Esophagus muscularis mucosa (tissue), 3 donors: ENCODE measurements around the gene WWOX.

Source experiments
- POLR2A ChIP-seq: fragments of 450-650 bp; IDR thresholded peaks from one replicate; pipeline ENCODE4 v1.6.1; 2017; ENCODE audit warnings: antibody characterized with exemption, moderate library complexity, mild to moderate bottlenecking, low read depth
- TF ChIP-seq, protein P1 (sequence below), 3 experiments: fragments of 200-600 bp in 2 of 3; fragments of 450-650 bp in 1 of 3; sonication (generic) in 2 of 3; IDR thresholded peaks; one replicate each; pipeline ENCODE4 v1.5.1; 2017 to 2019; ENCODE audit warnings: antibody characterized with exemption in 3 of 3, mild to moderate bottlenecking in 2 of 3, moderate library complexity in 1 of 3

DNA sequence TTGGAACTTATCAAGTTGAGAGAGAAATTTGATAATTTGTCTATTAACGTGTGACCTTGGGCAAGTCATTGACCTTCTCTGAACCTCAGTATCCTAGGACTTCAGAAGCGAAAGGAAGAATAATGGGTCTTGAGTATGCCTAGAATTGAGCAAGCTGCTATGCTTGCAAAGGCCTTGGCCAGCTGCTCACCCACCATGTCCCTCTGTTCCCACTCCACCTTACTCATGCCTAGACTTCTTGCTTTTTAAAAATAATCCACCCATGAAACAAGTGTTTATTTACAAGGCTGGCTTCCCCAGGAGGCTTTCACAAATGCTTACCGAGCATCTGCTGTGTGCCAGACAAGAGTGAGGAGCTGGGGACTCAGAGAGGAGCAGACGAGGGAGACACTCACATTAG, 910.4 kb downstream of the WWOX start:
- TF ChIP-seq, protein P1, sequence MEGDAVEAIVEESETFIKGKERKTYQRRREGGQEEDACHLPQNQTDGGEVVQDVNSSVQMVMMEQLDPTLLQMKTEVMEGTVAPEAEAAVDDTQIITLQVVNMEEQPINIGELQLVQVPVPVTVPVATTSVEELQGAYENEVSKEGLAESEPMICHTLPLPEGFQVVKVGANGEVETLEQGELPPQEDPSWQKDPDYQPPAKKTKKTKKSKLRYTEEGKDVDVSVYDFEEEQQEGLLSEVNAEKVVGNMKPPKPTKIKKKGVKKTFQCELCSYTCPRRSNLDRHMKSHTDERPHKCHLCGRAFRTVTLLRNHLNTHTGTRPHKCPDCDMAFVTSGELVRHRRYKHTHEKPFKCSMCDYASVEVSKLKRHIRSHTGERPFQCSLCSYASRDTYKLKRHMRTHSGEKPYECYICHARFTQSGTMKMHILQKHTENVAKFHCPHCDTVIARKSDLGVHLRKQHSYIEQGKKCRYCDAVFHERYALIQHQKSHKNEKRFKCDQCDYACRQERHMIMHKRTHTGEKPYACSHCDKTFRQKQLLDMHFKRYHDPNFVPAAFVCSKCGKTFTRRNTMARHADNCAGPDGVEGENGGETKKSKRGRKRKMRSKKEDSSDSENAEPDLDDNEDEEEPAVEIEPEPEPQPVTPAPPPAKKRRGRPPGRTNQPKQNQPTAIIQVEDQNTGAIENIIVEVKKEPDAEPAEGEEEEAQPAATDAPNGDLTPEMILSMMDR (IDR thresholded peaks at IDR 0.05): no peak
- TF ChIP-seq POLR2A: no peak
